GM12878 (cell line): ENCODE measurements around the gene C16orf95. TPM values are rescaled to one million over a fixed set of nuclear protein-coding genes. Genes with fewer than 3 reads are reported as not detected.
"Not testable (repeated sequence)": the region's sequence is repeated elsewhere in the genome, so short reads cannot be mapped to it uniquely, and the experiment has no call there.

Source experiments
- ATAC-seq: fragments of 200-7000 bp; cut with Tn5 transposase; 3 replicates; pipeline ENCODE4 v1.9.1; 2020; ENCODE audit warnings: mild to moderate bottlenecking, moderate library complexity
- BruUV-seq: library from RNA; stranded (reverse); fragments of 400-500 nt; replicated peaks from 2 replicates; lab custom pipeline; 2021; lab: Mats Ljungman, UMichigan
- CTCF ChIA-PET: fragments of 300-600 bp; sonication (Branson Sonifier 250); formaldehyde crosslinking; extraction: SDS; loops from one replicate; lab custom pipeline; 2021; ENCODE audit warnings: inconsistent platforms; lab: Yijun Ruan, JAX
- POLR2A ChIA-PET: fragments of 350-600 bp; formaldehyde crosslinking; extraction: SDS; loops from one replicate; lab custom pipeline; 2021; ENCODE audit warnings: inconsistent platforms; lab: Charles Lee
- RAD21 ChIA-PET: fragments of 300-600 bp; sonication (Branson Sonifier 250); formaldehyde crosslinking; loops from one replicate; lab custom pipeline; 2023; ENCODE audit warnings: antibody characterized with exemption; ENCODE audit not compliant: unreplicated experiment; lab: Charles Lee
- SMC1A ChIA-PET: fragments of 300-600 bp; sonication (Branson Sonifier 250); formaldehyde crosslinking; loops from one replicate; lab custom pipeline; 2023; ENCODE audit not compliant: unreplicated experiment, uncharacterized antibody; lab: Charles Lee
- DNase-seq: peaks from one replicate; pipeline ENCODE4 v3.0.0-alpha.2; 2011; ENCODE audit warnings: low read depth, low spot score
- FAIRE-seq: peaks from 3 replicates; lab custom pipeline; 2011; peaks lifted over from hg19 to GRCh38; lab: Jason Lieb, UNC
- H2AFZ ChIP-seq: 2 replicates; pipeline ENCODE4 v1.6.0; 2011; ENCODE audit warnings: low read depth, low read length, control low read depth; ENCODE audit not compliant: control insufficient read depth
- H3K27ac ChIP-seq: 2 replicates; pipeline ENCODE4 v1.5.1; 2011; ENCODE audit warnings: control low read depth; ENCODE audit not compliant: control insufficient read depth, insufficient read depth
- H3K27me3 ChIP-seq, 2 experiments: replicated peaks in 1 of 2; 2 replicates each; pipeline versions ENCODE4 v1.6.0 to v1.6.1; 2011; ENCODE audit warnings: low read length in 1 of 2; ENCODE audit not compliant: control insufficient read depth in 2 of 2, insufficient read depth in 2 of 2
- H3K36me3 ChIP-seq, 2 experiments: 2 replicates each; pipeline ENCODE4 v1.5.1; 2011; ENCODE audit warnings: low read length in 1 of 2; ENCODE audit not compliant: control insufficient read depth in 2 of 2, insufficient read depth in 2 of 2
- H3K4me1 ChIP-seq: 2 replicates; pipeline ENCODE4 v1.6.1; 2011; ENCODE audit warnings: mild to moderate bottlenecking, low read length, moderate library complexity, mixed read lengths; ENCODE audit not compliant: control insufficient read depth, insufficient read depth
- H3K4me2 ChIP-seq: 2 replicates; pipeline ENCODE4 v1.6.0; 2011; ENCODE audit warnings: control low read depth; ENCODE audit not compliant: control insufficient read depth, insufficient read depth
- H3K4me3 ChIP-seq: fragments of 200-600 bp; sonication (generic); 2 replicates; pipeline ENCODE4 v1.5.1; 2016
- H3K79me2 ChIP-seq: 2 replicates; pipeline ENCODE4 v1.6.0; 2011; ENCODE audit warnings: low read length; ENCODE audit not compliant: control insufficient read depth, insufficient read depth
- H3K9ac ChIP-seq: 2 replicates; pipeline ENCODE4 v1.8.0; 2011; ENCODE audit warnings: low read length, control low read depth, mixed read lengths; ENCODE audit not compliant: control insufficient read depth, insufficient read depth
- H3K9me3 ChIP-seq: replicated peaks from 3 replicates; pipeline ENCODE4 v1.5.1; 2011; ENCODE audit warnings: mild to moderate bottlenecking, low read length; ENCODE audit not compliant: control insufficient read depth, insufficient read depth
- H4K20me1 ChIP-seq: 2 replicates; pipeline ENCODE4 v1.6.0; 2011; ENCODE audit not compliant: control insufficient read depth, insufficient read depth
- FOXM1 ChIP-seq: IDR thresholded peaks from 2 replicates; pipeline ENCODE4 v1.6.1; 2012; ENCODE audit warnings: low read depth, mild to moderate bottlenecking, inconsistent platforms, low read length, moderate library complexity
- HDAC2 ChIP-seq: fragments of 200-600 bp; sonication (generic); IDR thresholded peaks from 2 replicates; pipeline ENCODE4 v1.6.1; 2017
- MEF2B ChIP-seq: fragments of 450-650 bp; IDR thresholded peaks from 2 replicates; pipeline ENCODE4 v1.6.1; 2018; ENCODE audit warnings: mild to moderate bottlenecking, moderate library complexity; ENCODE audit not compliant: partially characterized antibody, poor library complexity, severe bottlenecking
- POLR2AphosphoS5 ChIP-seq: IDR thresholded peaks from 2 replicates; pipeline ENCODE4 v1.6.1; 2011; ENCODE audit warnings: mild to moderate bottlenecking, low read length, inconsistent platforms
- SPI1 ChIP-seq: IDR thresholded peaks from 2 replicates; pipeline ENCODE4 v1.6.1; 2011; ENCODE audit warnings: low read depth, mild to moderate bottlenecking, low read length, moderate library complexity, borderline replicate concordance; ENCODE audit not compliant: insufficient read depth
- WGBS: methylation state at CpG from one replicate; pipeline ENCODE4 v1.1.6; 2016; ENCODE audit warnings: low lambda C conversion rate; ENCODE audit not compliant: insufficient replicate concordance, insufficient coverage; ENCODE audit errors: missing lambda C conversion rate; 5-methylcytosine and 5-hydroxymethylcytosine counted together
- in situ Hi-C: fragments of 300-500 bp; cut with MboI; formaldehyde crosslinking; loops from 9 replicates; pipeline ENCODE4 v1.14.3; 2018; ENCODE audit warnings: mixed read lengths
- intact Hi-C: fragments of 100-400 bp; cut with micrococcal nuclease; formaldehyde crosslinking; loops from one replicate; pipeline ENCODE4 v1.14.2; 2022; ENCODE audit not compliant: unreplicated experiment
- polyA plus RNA-seq, 11 experiments: library from polyadenylated mRNA; depleted of rRNA in 4 of 11; unstranded in 6 of 11; stranded (reverse) in 5 of 11; fragments of >200 nt; fragmentation: Nextera tagmentation in 4 of 11; fragmentation: Illumina TruSeq in 1 of 11; extraction: Ambion mirVana in 4 of 11; extraction: Trizol in 1 of 11; gene quantifications; 1 replicate in 1 of 11; 2 replicates in 10 of 11; pipeline versions ENCODE4 v1.2.1 to v1.2.3, GENCODE V29; 2011 to 2016; ENCODE audit warnings: inconsistent platforms in 2 of 11, missing spikeins in 2 of 11, low read depth in 1 of 11
- total RNA-seq, 4 experiments: library from RNA; depleted of rRNA in 3 of 4; stranded (reverse); fragments of >200 nt in 3 of 4; fragmentation: Illumina TruSeq in 1 of 4; extraction: Trizol in 1 of 4; gene quantifications; 2 replicates each; pipeline versions ENCODE4 v1.2.1 to v1.2.3, GENCODE V29; 2013 to 2021
- TF ChIP-seq, protein P1 (sequence below): IDR thresholded peaks from 2 replicates; pipeline ENCODE4 v1.6.1; 2012; ENCODE audit warnings: low read depth, low read length, improper control_type of control experiment

C16orf95 gene
- total and polyA plus RNA-seq, 10 of the 15 experiments (the other 5 are each of a cell fraction or from before 2014, with no cell fraction given) = 0.90 to 22.7 (median 6.0) TPM

DNA sequence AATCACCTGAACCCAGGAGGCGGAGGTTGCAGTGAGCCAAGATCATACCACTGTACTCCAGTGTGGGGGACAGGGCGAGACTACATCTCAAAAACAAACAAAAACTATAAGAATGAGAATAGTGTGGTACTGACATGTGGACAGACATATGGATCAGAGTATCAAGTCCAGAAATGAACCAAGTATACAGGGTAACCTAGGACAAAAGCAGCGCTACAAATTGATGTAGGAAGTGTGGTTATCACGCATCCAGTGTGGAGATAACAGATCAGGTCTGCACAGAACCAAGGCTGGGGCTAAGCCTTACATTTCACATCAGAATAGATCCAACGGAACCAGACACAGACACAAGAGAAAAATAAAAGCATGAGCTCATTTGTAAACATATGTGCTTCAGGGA is 23.0 kb upstream of the C16orf95 start:
- ATAC-seq = no peak
- H3K4me1 ChIP-seq = peaks cover 4% of the 10 kb centered on the region; the same call in 1 of the 2 replicates
- peaks cover 2 to 16% of the 10 kb centered on the region in 2 experiments; a peak in 3 of 4 replicates for H3K36me3 ChIP-seq
- H2AFZ ChIP-seq = no peak overlapping the region
- H3K27ac ChIP-seq = no peak overlapping the region
- no peak overlapping the region for H3K4me3 ChIP-seq
- no peaks in the 10 kb centered on the region for H3K9me3 ChIP-seq
- FAIRE-seq = no peak
- H3K9ac ChIP-seq = no peak overlapping the region
- over 99% methylated on average over 5 of the region's 5 CpGs for WGBS
- ChIA-PET CTCF (interaction anchor here (0.5 kb wide), 1 partner anchor 1143 kb away, joined by 3 read pairs; no protein-coding TSS in a partner anchor), POLR2A (interaction anchor here (0.6 kb wide), 1 partner anchor 387 kb away, joined by 3 read pairs; no protein-coding TSS in a partner anchor), RAD21 (no interaction called here), SMC1A (no interaction called here)
- H3K79me2 ChIP-seq = no peaks in the 10 kb centered on the region
- TF ChIP-seq POLR2AphosphoS5 = no peak
- TF ChIP-seq FOXM1 = no peak
- TF ChIP-seq, protein P1, sequence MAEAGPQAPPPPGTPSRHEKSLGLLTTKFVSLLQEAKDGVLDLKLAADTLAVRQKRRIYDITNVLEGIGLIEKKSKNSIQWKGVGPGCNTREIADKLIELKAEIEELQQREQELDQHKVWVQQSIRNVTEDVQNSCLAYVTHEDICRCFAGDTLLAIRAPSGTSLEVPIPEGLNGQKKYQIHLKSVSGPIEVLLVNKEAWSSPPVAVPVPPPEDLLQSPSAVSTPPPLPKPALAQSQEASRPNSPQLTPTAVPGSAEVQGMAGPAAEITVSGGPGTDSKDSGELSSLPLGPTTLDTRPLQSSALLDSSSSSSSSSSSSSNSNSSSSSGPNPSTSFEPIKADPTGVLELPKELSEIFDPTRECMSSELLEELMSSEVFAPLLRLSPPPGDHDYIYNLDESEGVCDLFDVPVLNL = no peak
- no peak for TF ChIP-seq SPI1
- TF ChIP-seq HDAC2 = no peak
- TF ChIP-seq MEF2B = no peak
- intact Hi-C loops (no loop called here), in situ Hi-C loops (no loop called here)
- no peaks in the 10 kb centered on the region for H4K20me1 ChIP-seq
- no TSS peak for BruUV-seq
- DNase-seq = no peak
- H3K4me2 ChIP-seq = no peak overlapping the region
- no peaks in the 10 kb centered on the region for H3K27me3 ChIP-seq

DNA sequence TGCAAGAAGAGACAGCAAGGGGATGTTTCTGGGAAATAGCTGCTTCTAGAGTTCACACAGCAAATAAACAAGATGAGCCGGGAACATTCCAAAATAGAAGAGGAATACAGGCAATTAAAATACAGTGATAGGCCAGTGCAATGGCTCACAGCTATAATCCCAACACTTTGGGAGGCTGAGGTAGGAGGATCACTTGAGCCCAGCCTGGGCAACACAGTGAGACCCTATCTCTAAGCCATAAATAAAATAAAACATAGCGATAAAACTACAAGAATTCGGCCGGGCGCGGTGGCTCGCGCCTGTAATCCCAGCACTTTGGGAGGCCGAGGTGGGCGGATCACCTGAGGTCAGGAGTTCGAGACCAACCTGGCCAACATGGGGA is 22.5 kb upstream of the C16orf95 start:
- H4K20me1 ChIP-seq, FAIRE-seq, ATAC-seq, H3K4me3 ChIP-seq, H3K4me2 ChIP-seq, BruUV-seq, RAD21 ChIA-PET, in situ Hi-C loops, H3K79me2 ChIP-seq, H2AFZ ChIP-seq, intact Hi-C loops, H3K9me3 ChIP-seq, H3K27me3 ChIP-seq, H3K4me1 ChIP-seq, SMC1A ChIA-PET, H3K27ac ChIP-seq, POLR2A ChIA-PET, H3K9ac ChIP-seq, DNase-seq, CTCF ChIA-PET: not testable (repeated sequence)
- 93% methylated on average over 11 of the region's 11 CpGs for WGBS
- H3K36me3 ChIP-seq = peaks cover 2 to 20% of the 10 kb centered on the region in 2 experiments; a peak in 3 of 4 replicates
